SK-N-SH treated with all-trans-retinoic acid at 6 μM for 48 hours (cell line): ENCODE data around the gene PIM1.
"Not testable (repeated sequence)": the region's sequence is repeated elsewhere in the genome, so short reads cannot be mapped to it uniquely, and the experiment has no call there.

ENCODE experiments used
- ATAC-seq: fragments of 200-7000 bp; cut with Tn5 transposase; 3 replicates; pipeline ENCODE4 v1.9.1; 2020; ENCODE audit warnings: mild to moderate bottlenecking, moderate library complexity
- ARNTL ChIP-seq: fragments of 450-650 bp; formaldehyde crosslinking; IDR thresholded peaks from 2 replicates; pipeline ENCODE4 v1.5.0; 2020; ENCODE audit warnings: low read depth, mild to moderate bottlenecking, moderate library complexity, borderline replicate concordance
- CREB5 ChIP-seq: fragments of 250-450 bp; sonication (Bioruptor Pico); IDR thresholded peaks from 2 replicates; pipeline ENCODE4 v1.5.1; 2020; ENCODE audit warnings: low read depth, mild to moderate bottlenecking, moderate library complexity
- CSDC2 ChIP-seq: fragments of 250-450 bp; sonication (Bioruptor Pico); IDR thresholded peaks from 2 replicates; pipeline ENCODE4 v1.5.0; 2020; ENCODE audit warnings: mild to moderate bottlenecking, moderate library complexity
- CSRNP3 ChIP-seq: fragments of 250-450 bp; sonication (Bioruptor Pico); IDR thresholded peaks from 2 replicates; pipeline ENCODE4 v1.5.1; 2021; ENCODE audit warnings: mild to moderate bottlenecking, moderate library complexity
- ESRRG ChIP-seq: fragments of 250-450 bp; sonication (Bioruptor Pico); IDR thresholded peaks from 2 replicates; pipeline ENCODE4 v1.6.1; 2021; ENCODE audit warnings: mild to moderate bottlenecking
- GLIS3 ChIP-seq: fragments of 250-450 bp; sonication (Bioruptor Pico); IDR thresholded peaks from 2 replicates; pipeline ENCODE4 v1.5.0; 2020; ENCODE audit warnings: mild to moderate bottlenecking, moderate library complexity
- ISL1 ChIP-seq: fragments of 250-450 bp; sonication (Bioruptor Pico); IDR thresholded peaks from 2 replicates; pipeline ENCODE4 v2.1.2; 2022; ENCODE audit warnings: mild to moderate bottlenecking, moderate library complexity
- OSR1 ChIP-seq: fragments of 250-450 bp; sonication (Bioruptor Pico); IDR thresholded peaks from 2 replicates; pipeline ENCODE4 v1.8.0; 2022; ENCODE audit warnings: moderate library complexity, mild to moderate bottlenecking, inconsistent platforms
- PATZ1 ChIP-seq: fragments of 250-450 bp; sonication (Bioruptor Pico); IDR thresholded peaks from 2 replicates; pipeline ENCODE4 v1.8.0; 2020; ENCODE audit warnings: mild to moderate bottlenecking, moderate library complexity, borderline replicate concordance
- PPARA ChIP-seq: fragments of 250-450 bp; sonication (Bioruptor Pico); IDR thresholded peaks from 2 replicates; pipeline ENCODE4 v1.5.0; 2020; ENCODE audit warnings: mild to moderate bottlenecking, borderline replicate concordance
- RARB ChIP-seq: fragments of 250-450 bp; sonication (Bioruptor Pico); IDR thresholded peaks from 2 replicates; pipeline ENCODE4 v1.8.0; 2021; ENCODE audit warnings: mild to moderate bottlenecking, moderate library complexity
- SNAI2 ChIP-seq: fragments of 250-450 bp; sonication (Bioruptor Pico); IDR thresholded peaks from 2 replicates; pipeline ENCODE4 v1.5.0; 2020; ENCODE audit warnings: mild to moderate bottlenecking, moderate library complexity
- TCF4 ChIP-seq: fragments of 250-450 bp; sonication (Bioruptor Pico); IDR thresholded peaks from 2 replicates; pipeline ENCODE4 v1.8.0; 2021; ENCODE audit warnings: mild to moderate bottlenecking, moderate library complexity, borderline replicate concordance
- TSHZ2 ChIP-seq: fragments of 250-450 bp; sonication (Bioruptor Pico); IDR thresholded peaks from 2 replicates; pipeline ENCODE4 v1.5.0; 2020; ENCODE audit warnings: mild to moderate bottlenecking, moderate library complexity
- ZC3H10 ChIP-seq: fragments of 250-450 bp; sonication (Bioruptor Pico); IDR thresholded peaks from 2 replicates; pipeline ENCODE4 v1.5.1; 2021; ENCODE audit warnings: mild to moderate bottlenecking, moderate library complexity
- ZFP3 ChIP-seq: fragments of 250-450 bp; sonication (Bioruptor Pico); IDR thresholded peaks from 2 replicates; pipeline ENCODE4 v1.5.0; 2020; ENCODE audit warnings: mild to moderate bottlenecking, moderate library complexity
- ZFP30 ChIP-seq: fragments of 450-650 bp; formaldehyde crosslinking; IDR thresholded peaks from 2 replicates; pipeline ENCODE4 v1.5.0; 2022; ENCODE audit warnings: mild to moderate bottlenecking, moderate library complexity
- ZNF565 ChIP-seq: fragments of 450-650 bp; formaldehyde crosslinking; conservative IDR thresholded peaks from 2 replicates; pipeline ENCODE4 v1.5.0; 2020; ENCODE audit warnings: low read depth, mild to moderate bottlenecking, moderate library complexity
- ZNF70 ChIP-seq: fragments of 450-650 bp; formaldehyde crosslinking; IDR thresholded peaks from 2 replicates; pipeline ENCODE4 v1.5.0; 2020; ENCODE audit warnings: mild to moderate bottlenecking, moderate library complexity

Gene PIM1

GRCh38 chr6:37190159-37190535 is 20.2 kb downstream of the PIM1 start:
- TF ChIP-seq ZNF70 (CRISPR knock-in tag) = no peak
- TF ChIP-seq, all 23 proteins: peak for 0
- no peak for ATAC-seq

- ATAC-seq = no peak; the same call in 2 of the 3 replicates
- TF ChIP-seq PPARA (CRISPR knock-in tag) (no peak), SNAI2 (CRISPR knock-in tag) (no peak), ZNF565 (CRISPR knock-in tag) (no peak), ZFP30 (CRISPR knock-in tag) (no peak), TCF4 (CRISPR knock-in tag) (no peak), TSHZ2 (CRISPR knock-in tag) (no peak), PATZ1 (CRISPR knock-in tag) (no peak)
Observed at GRCh38 chr6:37192666-37193065, 22.7 kb downstream of the PIM1 start.

- not testable (repeated sequence) for ATAC-seq
Observed at GRCh38 chr6:37194886-37195285, 24.9 kb downstream of the PIM1 start.

- ATAC-seq = not testable (repeated sequence)
Observed at GRCh38 chr6:37196451-37196850, 26.5 kb downstream of the PIM1 start.

GRCh38 chr6:37200085-37200484 is 30.1 kb downstream of the PIM1 start:
- ATAC-seq = no peak
- TF ChIP-seq CREB5 (no peak), CSDC2 (CRISPR knock-in tag) (no peak), ZFP3 (no peak), PPARA (CRISPR knock-in tag) (no peak), ESRRG (no peak), OSR1 (no peak), RARB (CRISPR knock-in tag) (no peak), TSHZ2 (CRISPR knock-in tag) (no peak), CSRNP3 (CRISPR knock-in tag) (no peak), GLIS3 (CRISPR knock-in tag) (no peak), ZC3H10 (CRISPR knock-in tag) (no peak), ARNTL (CRISPR knock-in tag) (no peak), ISL1 (CRISPR knock-in tag) (no peak), ZFP30 (CRISPR knock-in tag) (no peak)
